K562 (cell line): Measurements from ENCODE around the gene ESCO1. TPM values are rescaled to one million over a fixed set of nuclear protein-coding genes. Genes with fewer than 3 reads are reported as not detected.

Source experiments
- AFF4 ChIP-seq: sonication (generic); formaldehyde crosslinking; IDR thresholded peaks from 2 replicates; pipeline ENCODE4 v1.8.0; 2023; ENCODE audit warnings: mild to moderate bottlenecking, missing genetic modification reagents
- CHD7 ChIP-seq: fragments of 200-600 bp; sonication (generic); IDR thresholded peaks from one replicate; pipeline ENCODE4 v1.6.1; 2012; ENCODE audit warnings: mild to moderate bottlenecking, low read depth, low read length, inconsistent platforms
- MAFF ChIP-seq: IDR thresholded peaks from 2 replicates; pipeline ENCODE4 v1.6.1; 2012; ENCODE audit warnings: low read length, improper control_type of control experiment
- NFRKB ChIP-seq: fragments of 450-650 bp; IDR thresholded peaks from 2 replicates; pipeline ENCODE4 v1.6.1; 2016; ENCODE audit warnings: low read depth
- PBX2 ChIP-seq, 2 experiments: IDR thresholded peaks in 1 of 2; conservative IDR thresholded peaks in 1 of 2; 2 replicates each; pipeline ENCODE4 v1.6.1; 2016; ENCODE audit warnings: low read depth in 2 of 2, mild to moderate bottlenecking in 1 of 2, missing compliant biosample characterization in 1 of 2, missing genetic modification characterization in 1 of 2, moderate library complexity in 1 of 2
- PYGO2 ChIP-seq: fragments of 450-650 bp; IDR thresholded peaks from 2 replicates; pipeline ENCODE4 v1.6.1; 2016; ENCODE audit warnings: mild to moderate bottlenecking, missing genetic modification characterization, moderate library complexity, missing compliant biosample characterization
- TCFL5 ChIP-seq: fragments of 250-450 bp; sonication (Bioruptor Pico); conservative IDR thresholded peaks from 2 replicates; pipeline ENCODE4 v1.6.1; 2021; ENCODE audit warnings: mild to moderate bottlenecking, moderate library complexity, matching md5 sums
- polyA plus RNA-seq, 8 experiments: library from polyadenylated mRNA; depleted of rRNA in 4 of 8; stranded (reverse) in 5 of 8; unstranded in 3 of 8; fragments of >200 nt; fragmentation: Nextera tagmentation in 2 of 8; fragmentation: Illumina TruSeq in 1 of 8; extraction: Ambion mirVana in 2 of 8; extraction: Trizol in 1 of 8; gene quantifications; 2 replicates each; pipeline versions ENCODE4 v1.2.1 to v1.2.3, GENCODE V29; 2011 to 2014; ENCODE audit warnings: inconsistent platforms in 1 of 8, missing spikeins in 1 of 8
- total RNA-seq, 7 experiments: library from RNA; depleted of rRNA in 6 of 7; stranded (reverse); fragments of >200 nt in 6 of 7; fragmentation: Illumina TruSeq in 2 of 7; extraction: Trizol in 2 of 7; gene quantifications; 2 replicates each; pipeline versions ENCODE4 v1.2.1 to v1.2.3, GENCODE V29; 2011 to 2021; ENCODE audit warnings: low replicate concordance in 1 of 7

The ESCO1 gene
- total and polyA plus RNA-seq, 9 of the 15 experiments (the other 6 are each of a cell fraction or from before 2014, with no cell fraction given) = 15.0 to 31.3 (median 19.6) TPM

- no peak; the same call in 1 of the 2 replicates for TF ChIP-seq TCFL5
- TF ChIP-seq CHD7 = no peak
- no peak for TF ChIP-seq PBX2 (CRISPR knock-in tag; IDR thresholded peaks at IDR 0.05; ENCODE audit: low read depth)
- TF ChIP-seq PBX2 (tag; conservative IDR thresholded peaks at IDR 0.05; ENCODE audit: low read depth) = no peak
- TF ChIP-seq AFF4 = peak; percentile 70
- TF ChIP-seq NFRKB = peak; percentile 82
- no peak for TF ChIP-seq PYGO2 (tag)
- TF ChIP-seq MAFF = no peak
Measured at GRCh38 chr18:21600526-21601410, at the start of gene ESCO1 (continued).
